ENCODE data around the gene EXOC3L4. TPM values are rescaled to one million over a fixed set of nuclear protein-coding genes. Genes with fewer than 3 reads are reported as not detected.

EXOC3L4 gene
- total and polyA plus RNA-seq, 2 of the 8 experiments (the other 6 are each of a cell fraction or from before 2014, with no cell fraction given), result 0.45 to 0.57 TPM

DNA sequence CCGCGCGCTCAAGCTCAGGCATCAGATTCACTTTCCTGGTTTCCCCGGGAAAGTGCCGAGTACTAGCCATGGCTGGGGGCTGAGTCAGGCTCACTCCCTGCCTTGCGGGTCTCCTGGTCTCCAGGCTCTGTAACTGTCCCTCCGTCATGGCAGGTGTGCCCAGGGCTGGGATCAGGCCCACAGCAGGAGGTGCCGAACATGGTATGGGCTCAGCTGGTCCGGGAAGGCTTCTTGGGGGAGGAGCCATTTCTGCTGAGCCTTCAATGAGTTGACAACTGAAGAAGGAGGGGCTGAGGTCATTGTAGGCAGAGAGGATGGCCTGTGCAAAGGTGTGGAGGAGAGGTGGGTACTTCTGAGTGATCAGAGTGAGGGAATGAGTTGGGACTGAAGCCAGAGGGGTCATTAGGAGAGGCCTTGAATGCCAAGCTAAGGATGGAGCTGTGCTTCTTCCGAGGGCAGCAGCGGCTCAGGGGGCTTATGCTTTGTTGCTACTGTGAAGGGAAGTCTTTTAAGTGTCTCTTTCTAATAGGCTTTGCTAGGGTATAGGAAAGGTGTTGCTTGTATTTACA, 769 bp downstream of the EXOC3L4 start (continued):
- TF ChIP-seq NANOG (IDR thresholded peaks at IDR 0.05; ENCODE audit: insufficient read depth, low read depth, low read length, poor library complexity, severe bottlenecking) (no peak), BACH1 (IDR thresholded peaks at IDR 0.05; ENCODE audit: low read length) (no peak)

Data from H1 (cell line).